ENCODE measurements around the gene ARHGEF11. TPM values are rescaled to one million over a fixed set of nuclear protein-coding genes. Genes with fewer than 3 reads are reported as not detected.

Gene ARHGEF11
- total RNA-seq, 1 donor from 2014 or later, result 52.7 TPM

DNA sequence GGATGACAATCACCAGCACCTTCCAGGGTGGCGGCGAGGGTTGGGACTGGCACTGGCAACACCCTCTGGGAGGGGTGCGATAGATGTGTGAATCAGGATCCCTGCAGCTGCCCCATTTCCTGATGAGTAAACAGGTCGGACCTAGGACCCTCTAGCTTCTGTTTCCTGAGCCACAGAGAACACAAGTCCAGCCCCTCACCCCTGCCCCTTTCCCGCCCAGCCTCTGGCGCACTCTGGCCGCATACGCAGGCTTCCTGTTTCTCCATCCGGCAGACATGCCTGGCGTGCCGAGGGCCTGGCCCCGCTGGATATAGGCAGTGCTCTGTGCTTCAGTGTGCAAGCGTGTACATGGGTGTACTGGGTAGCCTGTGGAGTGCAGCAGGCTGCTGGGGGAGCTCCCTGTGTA lies 147.4 kb downstream of the ARHGEF11 start:
- Mint-ChIP-seq H3K36me3 (ENCODE audit: low read depth) (no peaks in the 10 kb centered on the region), H3K9me3 (no peaks in the 10 kb centered on the region), H3K27me3 (ENCODE audit: low read depth) (peaks cover 29% of the 10 kb centered on the region), H3K27ac (ENCODE audit: unreplicated experiment) (peak overlapping the region; percentile 41), H3K4me1 (peaks cover 40% of the 10 kb centered on the region), H3K4me3 (no peak overlapping the region)
- TF ChIP-seq, protein P1, sequence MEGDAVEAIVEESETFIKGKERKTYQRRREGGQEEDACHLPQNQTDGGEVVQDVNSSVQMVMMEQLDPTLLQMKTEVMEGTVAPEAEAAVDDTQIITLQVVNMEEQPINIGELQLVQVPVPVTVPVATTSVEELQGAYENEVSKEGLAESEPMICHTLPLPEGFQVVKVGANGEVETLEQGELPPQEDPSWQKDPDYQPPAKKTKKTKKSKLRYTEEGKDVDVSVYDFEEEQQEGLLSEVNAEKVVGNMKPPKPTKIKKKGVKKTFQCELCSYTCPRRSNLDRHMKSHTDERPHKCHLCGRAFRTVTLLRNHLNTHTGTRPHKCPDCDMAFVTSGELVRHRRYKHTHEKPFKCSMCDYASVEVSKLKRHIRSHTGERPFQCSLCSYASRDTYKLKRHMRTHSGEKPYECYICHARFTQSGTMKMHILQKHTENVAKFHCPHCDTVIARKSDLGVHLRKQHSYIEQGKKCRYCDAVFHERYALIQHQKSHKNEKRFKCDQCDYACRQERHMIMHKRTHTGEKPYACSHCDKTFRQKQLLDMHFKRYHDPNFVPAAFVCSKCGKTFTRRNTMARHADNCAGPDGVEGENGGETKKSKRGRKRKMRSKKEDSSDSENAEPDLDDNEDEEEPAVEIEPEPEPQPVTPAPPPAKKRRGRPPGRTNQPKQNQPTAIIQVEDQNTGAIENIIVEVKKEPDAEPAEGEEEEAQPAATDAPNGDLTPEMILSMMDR (conservative IDR thresholded peaks at IDR 0.05), result no peak
- DNase-seq (ENCODE audit: low read depth, low spot score), result no peak

DNA sequence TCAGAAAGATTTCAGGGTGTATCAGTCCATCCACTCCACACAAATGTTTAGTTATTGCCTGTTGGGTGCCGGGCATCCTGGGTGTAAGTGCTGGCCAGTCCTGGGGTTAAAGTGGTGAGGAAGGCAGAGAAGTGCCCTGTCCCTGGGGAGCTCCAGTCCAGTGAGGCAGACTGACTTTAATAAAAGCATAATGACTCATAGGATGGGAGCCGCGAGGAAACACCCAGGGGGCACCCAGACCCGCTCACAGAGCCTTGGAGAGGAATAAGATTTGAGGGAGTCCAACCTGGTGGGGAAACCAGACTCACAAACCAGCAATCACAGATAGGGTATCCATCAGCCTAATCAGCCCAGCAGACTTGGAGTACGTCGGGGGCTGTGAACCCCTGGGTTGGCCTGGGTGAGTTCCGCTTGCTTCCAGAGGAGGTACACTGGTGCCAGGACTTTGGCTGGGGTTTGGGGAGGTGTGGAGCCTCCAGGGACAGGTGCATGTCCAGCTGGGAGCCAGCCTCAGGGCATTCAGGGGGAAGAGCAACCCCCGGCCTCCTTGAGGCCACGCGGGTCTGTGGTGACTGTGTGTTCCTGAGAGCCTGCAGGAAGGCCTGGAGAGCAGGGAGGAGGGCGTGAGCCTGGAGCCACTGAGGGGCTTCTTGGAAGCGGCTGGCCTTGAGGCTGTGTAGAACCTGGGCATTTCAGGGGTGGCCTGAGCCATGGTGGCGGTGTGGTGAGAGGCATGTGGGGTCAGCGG lies 148.3 kb downstream of the ARHGEF11 start:
- H3K27me3 Mint-ChIP-seq (ENCODE audit: low read depth), result peaks cover 38% of the 10 kb centered on the region

DNA sequence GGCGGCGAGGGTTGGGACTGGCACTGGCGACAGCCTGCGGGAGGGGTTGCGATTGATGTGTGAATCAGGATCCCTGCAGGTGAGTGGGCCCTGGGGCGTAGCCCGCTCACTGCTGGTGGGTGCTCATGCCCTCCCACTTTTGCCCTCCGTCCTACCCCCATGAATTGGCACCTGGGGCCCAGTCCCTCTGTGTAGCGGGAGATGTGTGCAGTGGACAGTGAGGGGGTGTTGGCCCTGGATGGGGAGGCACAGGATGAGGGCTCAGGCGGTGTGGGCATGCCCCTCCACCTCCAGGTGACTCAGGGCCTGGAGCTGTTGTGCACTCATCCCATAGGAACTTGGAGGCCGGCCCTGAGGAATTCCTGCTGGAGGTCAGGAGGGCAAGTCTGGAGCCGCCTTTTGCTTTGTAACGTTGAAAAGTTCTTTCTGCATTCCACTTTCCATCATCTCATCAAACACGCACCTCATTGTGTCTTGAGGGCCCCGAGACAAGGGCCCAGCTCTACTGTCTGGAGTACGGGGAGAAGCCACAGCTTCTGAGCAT lies 149.0 kb downstream of the ARHGEF11 start:
- Mint-ChIP-seq H3K27me3 (ENCODE audit: low read depth) (peaks cover 45% of the 10 kb centered on the region), H3K36me3 (ENCODE audit: low read depth) (no peaks in the 10 kb centered on the region), H3K4me1 (peaks cover 47% of the 10 kb centered on the region), H3K9me3 (no peaks in the 10 kb centered on the region), H3K27ac (ENCODE audit: unreplicated experiment) (peak overlapping the region; percentile 27), H3K4me3 (peak overlapping the region; percentile 38)
- TF ChIP-seq, protein P1 (conservative IDR thresholded peaks at IDR 0.05), result no peak
- no peak for DNase-seq (ENCODE audit: low read depth, low spot score)

More for the DNA sequence above, 148.3 kb downstream of the ARHGEF11 start:
- TF ChIP-seq, protein P1 (conservative IDR thresholded peaks at IDR 0.05), result no peak
- no peak for DNase-seq (ENCODE audit: low read depth, low spot score)
- Mint-ChIP-seq H3K27ac (ENCODE audit: unreplicated experiment) (no peak overlapping the region), H3K36me3 (ENCODE audit: low read depth) (no peaks in the 10 kb centered on the region), H3K4me1 (peaks cover 43% of the 10 kb centered on the region), H3K4me3 (peak overlapping the region; percentile 38), H3K9me3 (no peaks in the 10 kb centered on the region)

DNA sequence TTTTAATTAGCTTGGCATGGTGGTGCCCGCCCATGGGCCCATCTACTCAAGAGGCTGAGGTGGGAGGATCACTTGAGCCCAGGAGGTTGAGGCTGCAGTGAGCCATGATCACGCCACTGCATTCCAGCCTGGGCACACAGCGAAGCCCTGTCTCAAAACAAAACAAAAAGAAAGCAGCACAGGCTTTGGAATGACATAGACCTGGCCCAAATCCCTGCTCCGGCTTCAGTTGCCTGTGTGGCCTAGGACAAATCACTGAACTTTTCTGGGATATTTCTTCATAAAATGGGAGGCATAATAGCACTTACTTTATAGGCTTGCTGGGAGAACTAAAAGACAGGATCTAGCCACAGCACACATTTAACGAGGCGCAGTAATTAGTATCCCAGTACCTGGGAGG lies 149.6 kb downstream of the ARHGEF11 start:
- DNase-seq (ENCODE audit: low read depth, low spot score), result no peak
- H3K27me3 Mint-ChIP-seq (ENCODE audit: low read depth), result peaks cover 52% of the 10 kb centered on the region
- no peaks in the 10 kb centered on the region for H3K9me3 Mint-ChIP-seq
- peak overlapping the region; percentile 20 for H3K4me3 Mint-ChIP-seq
- TF ChIP-seq, protein P1 (conservative IDR thresholded peaks at IDR 0.05), result no peak
- peaks cover 47% of the 10 kb centered on the region for H3K4me1 Mint-ChIP-seq
- no peaks in the 10 kb centered on the region for H3K36me3 Mint-ChIP-seq (ENCODE audit: low read depth)
- H3K27ac Mint-ChIP-seq (ENCODE audit: unreplicated experiment), result no peak overlapping the region

DNA sequence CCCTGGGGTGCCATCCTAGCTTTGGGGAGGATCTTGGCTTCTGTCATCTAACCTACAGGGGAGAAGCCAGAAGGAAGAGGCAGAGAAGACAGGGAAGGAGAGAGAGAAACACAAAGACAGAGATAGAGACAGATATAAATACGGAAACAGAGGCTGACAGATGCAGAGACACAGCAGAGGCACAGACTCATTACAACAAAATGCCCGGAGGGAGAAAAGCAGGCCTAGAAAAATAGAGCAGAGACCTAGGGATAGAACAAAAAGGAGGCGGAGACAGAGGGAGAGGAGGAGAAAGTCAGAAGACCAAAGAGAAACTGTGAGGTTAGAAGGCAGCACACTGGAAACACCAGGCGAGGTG lies 150.1 kb downstream of the ARHGEF11 start:
- Mint-ChIP-seq H3K27ac (ENCODE audit: unreplicated experiment) (no peak overlapping the region), H3K4me3 (peak overlapping the region; percentile 20), H3K9me3 (no peaks in the 10 kb centered on the region), H3K27me3 (ENCODE audit: low read depth) (peaks cover 57% of the 10 kb centered on the region), H3K36me3 (ENCODE audit: low read depth) (no peaks in the 10 kb centered on the region), H3K4me1 (peaks cover 47% of the 10 kb centered on the region)
- DNase-seq (ENCODE audit: low read depth, low spot score), result no peak
- TF ChIP-seq, protein P1 (conservative IDR thresholded peaks at IDR 0.05), result no peak
